Measurements from ENCODE around the gene NR2F1. TPM values are rescaled to one million over a fixed set of nuclear protein-coding genes. Genes with fewer than 3 reads are reported as not detected.

The NR2F1 gene
- total RNA-seq, 4 donors from 2014 or later: 2.1 to 28.1 (median 7.0) TPM

Other genes with a start within 250 kb of the NR2F1 start
- gene NR2F1-AS1, start 2.0 kb upstream of the NR2F1 start, total RNA-seq: 1 to 10 TPM in 3 of 4 donors, under 1 TPM in 1; 0.35 to 9.1 (median 3.2) TPM
- gene POU5F2, start 158.4 kb downstream of the NR2F1 start, total RNA-seq: 1 to 10 TPM; 3.5 to 8.3 (median 5.1) TPM